RWPE2 (cell line): ENCODE measurements around the gene UNC93B1.

Experiments
- ATAC-seq: fragments of 200-7000 bp; cut with Tn5 transposase; 3 replicates; pipeline ENCODE4 v1.9.1; 2021; ENCODE audit warnings: low read depth
- DNase-seq: peaks from one replicate; pipeline ENCODE4 v3.0.0-alpha.2; 2020; ENCODE audit warnings: low spot score
- H3K27ac ChIP-seq: fragments of 450-650 bp; 2 replicates; pipeline ENCODE4 v1.5.1; 2017; ENCODE audit warnings: mild to moderate bottlenecking; ENCODE audit not compliant: poor library complexity, severe bottlenecking
- H3K27me3 ChIP-seq: fragments of 250-450 bp; sonication (Bioruptor Pico); 2 replicates; pipeline ENCODE4 v1.5.1; 2021; ENCODE audit warnings: mild to moderate bottlenecking, moderate library complexity; ENCODE audit not compliant: insufficient read depth, poor library complexity, severe bottlenecking
- H3K36me3 ChIP-seq: fragments of 250-450 bp; sonication (Bioruptor Pico); 2 replicates; pipeline ENCODE4 v1.5.1; 2020; ENCODE audit warnings: low read depth, mild to moderate bottlenecking, moderate library complexity
- H3K4me1 ChIP-seq: fragments of 250-450 bp; sonication (Bioruptor Pico); 2 replicates; pipeline ENCODE4 v1.5.1; 2021; ENCODE audit warnings: mild to moderate bottlenecking, moderate library complexity; ENCODE audit not compliant: insufficient read depth, poor library complexity, severe bottlenecking
- H3K4me3 ChIP-seq: fragments of 250-450 bp; sonication (Bioruptor Pico); 2 replicates; pipeline ENCODE4 v1.5.1; 2021; ENCODE audit warnings: mild to moderate bottlenecking, moderate library complexity; ENCODE audit not compliant: severe bottlenecking
- H3K9me3 ChIP-seq: fragments of 250-450 bp; sonication (Bioruptor Pico); 2 replicates; pipeline ENCODE4 v1.5.1; 2021; ENCODE audit warnings: mild to moderate bottlenecking, moderate library complexity; ENCODE audit not compliant: severe bottlenecking
- CTCF ChIP-seq: fragments of 450-650 bp; IDR thresholded peaks from one replicate; pipeline ENCODE4 v1.5.1; 2017; ENCODE audit warnings: mild to moderate bottlenecking, moderate library complexity; ENCODE audit not compliant: poor library complexity, severe bottlenecking

The UNC93B1 gene

GRCh38 chr11:68003846-68004550 is at the start of gene UNC93B1:
Gene UNC93B1 (minus strand): TSS chr11:68004097. CDS start chr11:68004043, 54 bp downstream.
- H3K4me3 ChIP-seq: peak within 1 kb of the TSS; percentile 42
- peak; percentile 74 for ATAC-seq
- no peak for TF ChIP-seq CTCF
- H3K27ac ChIP-seq: peak within 1 kb of the TSS; percentile 35
- no peaks in the 10 kb centered on the region for H3K36me3 ChIP-seq
- no peaks in the 10 kb centered on the region for H3K9me3 ChIP-seq
- DNase-seq: peak; percentile 88
- no peaks in the 10 kb centered on the region for H3K27me3 ChIP-seq
- peaks cover 7% of the 10 kb centered on the region for H3K4me1 ChIP-seq

DNA sequence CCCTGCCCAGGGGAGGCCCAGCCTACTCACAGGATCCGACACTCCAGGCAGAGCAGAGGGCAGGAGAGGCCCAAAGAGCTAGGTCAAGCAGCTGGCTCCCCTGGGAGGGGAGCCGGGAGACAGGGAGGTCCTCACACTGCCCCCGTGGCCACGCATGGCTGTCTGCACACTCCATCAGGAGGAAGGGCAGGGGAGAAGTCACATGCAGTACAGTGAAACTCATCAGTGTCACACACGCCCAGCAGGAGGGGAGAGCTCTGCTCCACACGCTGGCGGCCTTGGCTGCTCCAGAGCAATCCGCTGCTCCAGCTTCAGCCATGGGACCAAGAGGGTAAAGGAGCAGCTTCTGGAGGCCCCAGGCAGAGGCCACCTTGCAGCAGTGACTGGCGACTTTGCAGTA is 49.2 kb upstream of the UNC93B1 start:
- Histone ChIP-seq H3K27ac (no peak overlapping the region), H3K36me3 (peaks cover 27% of the 10 kb centered on the region), H3K4me3 (no peak overlapping the region), H3K27me3 (no peaks in the 10 kb centered on the region), H3K9me3 (no peaks in the 10 kb centered on the region), H3K4me1 (no peaks in the 10 kb centered on the region)
- TF ChIP-seq CTCF: no peak
- DNase-seq (no peak), ATAC-seq (peak; percentile 14; the same call in 2 of the 3 replicates)

- TF ChIP-seq CTCF: no peak
- Histone ChIP-seq H3K27ac (no peak overlapping the region), H3K4me1 (no peaks in the 10 kb centered on the region), H3K36me3 (peaks cover 31% of the 10 kb centered on the region), H3K27me3 (no peaks in the 10 kb centered on the region), H3K4me3 (no peak overlapping the region), H3K9me3 (no peaks in the 10 kb centered on the region)
- ATAC-seq (no peak), DNase-seq (no peak)
These were observed 48.4 kb upstream of the UNC93B1 start for GRCh38 chr11:68052137-68052873.

GRCh38 chr11:68051191-68052136 is 47.6 kb upstream of the UNC93B1 start:
- Histone ChIP-seq H3K27ac (no peak overlapping the region), H3K4me3 (no peak overlapping the region), H3K36me3 (peaks cover 31% of the 10 kb centered on the region), H3K4me1 (no peaks in the 10 kb centered on the region), H3K27me3 (no peaks in the 10 kb centered on the region), H3K9me3 (no peaks in the 10 kb centered on the region)
- ATAC-seq (no peak), DNase-seq (no peak)
- TF ChIP-seq CTCF: no peak
